Large intestine (tissue), 3 donors: Measurements from ENCODE around the gene INPP4A. TPM values are rescaled to one million over a fixed set of nuclear protein-coding genes. Genes with fewer than 3 reads are reported as not detected.

Experiments
- DNase-seq, 2 donors: peaks; one replicate each; pipeline versions ENCODE4 v3.0.0 to v3.0.0-alpha.2; 2013
- H3K27ac ChIP-seq: one replicate; pipeline ENCODE4 v1.5.1; 2013; ENCODE audit warnings: low read length
- H3K27me3 ChIP-seq: 2 replicates; pipeline ENCODE4 v1.6.1; 2013; ENCODE audit warnings: low read length; ENCODE audit not compliant: control insufficient read depth, insufficient read depth
- H3K36me3 ChIP-seq: 2 replicates; pipeline ENCODE4 v1.6.1; 2013; ENCODE audit warnings: low read length; ENCODE audit not compliant: control insufficient read depth, insufficient read depth
- H3K4me1 ChIP-seq: one replicate; pipeline ENCODE4 v1.6.1; 2013; ENCODE audit warnings: low read length; ENCODE audit not compliant: control insufficient read depth, insufficient read depth
- H3K4me3 ChIP-seq: one replicate; pipeline ENCODE4 v1.5.1; 2013; ENCODE audit warnings: low read length
- H3K9me3 ChIP-seq: one replicate; pipeline ENCODE4 v1.6.1; 2013; ENCODE audit warnings: mild to moderate bottlenecking, low read depth, low read length, moderate library complexity; ENCODE audit not compliant: control insufficient read depth
- WGBS: methylation state at CpG from one replicate; pipeline ENCODE4 v1.1.5; 2013; ENCODE audit warnings: low lambda C conversion rate; ENCODE audit not compliant: insufficient coverage; 5-methylcytosine and 5-hydroxymethylcytosine counted together
- polyA plus RNA-seq: library from polyadenylated mRNA; unstranded; fragments of 120-200 nt; gene quantifications from one replicate; pipeline ENCODE4 v1.2.1, GENCODE V29; 2013

INPP4A gene
- polyA plus RNA-seq, 1 donor: 13.6 TPM

GRCh38 chr2:98541489-98541888, 96.8 kb downstream of the INPP4A start:
- no peaks in the 10 kb centered on the region for H3K27me3 ChIP-seq
- H3K4me3 ChIP-seq: no peak overlapping the region
- H3K27ac ChIP-seq: no peak overlapping the region
- DNase-seq: no peak
- no peaks in the 10 kb centered on the region for H3K9me3 ChIP-seq
- H3K4me1 ChIP-seq: no peaks in the 10 kb centered on the region
- peaks cover 56% of the 10 kb centered on the region for H3K36me3 ChIP-seq

- no peaks in the 10 kb centered on the region for H3K9me3 ChIP-seq
- no peak overlapping the region for H3K27ac ChIP-seq
- no peaks in the 10 kb centered on the region for H3K27me3 ChIP-seq
- no peaks in the 10 kb centered on the region for H3K4me1 ChIP-seq
- H3K36me3 ChIP-seq: peaks cover 60% of the 10 kb centered on the region
- no peak for DNase-seq
- WGBS: no CpG with 5 or more reads among the region's 9 CpGs
- H3K4me3 ChIP-seq: no peak overlapping the region
Observed at GRCh38 chr2:98541906-98542305, 97.2 kb downstream of the INPP4A start.

- Histone ChIP-seq H3K9me3 (no peaks in the 10 kb centered on the region), H3K36me3 (peaks cover 60% of the 10 kb centered on the region), H3K4me1 (no peaks in the 10 kb centered on the region), H3K27ac (no peak overlapping the region), H3K27me3 (no peaks in the 10 kb centered on the region), H3K4me3 (no peak overlapping the region)
- no peak for DNase-seq
- no CpG with 5 or more reads among the region's 11 CpGs for whole genome bisulfite sequencing
Observed at GRCh38 chr2:98543214-98543613, 98.6 kb downstream of the INPP4A start.

GRCh38 chr2:98543842-98544241, 99.2 kb downstream of the INPP4A start:
- WGBS: no CpG with 5 or more reads among the region's 6 CpGs
- Histone ChIP-seq H3K4me3 (no peak overlapping the region), H3K4me1 (no peaks in the 10 kb centered on the region), H3K27me3 (no peaks in the 10 kb centered on the region), H3K9me3 (no peaks in the 10 kb centered on the region), H3K27ac (no peak overlapping the region), H3K36me3 (peaks cover 55% of the 10 kb centered on the region)
- DNase-seq: no peak

GRCh38 chr2:98545591-98545990, 100.9 kb downstream of the INPP4A start:
- WGBS: no CpG with 5 or more reads among the region's 7 CpGs
- Histone ChIP-seq H3K4me3 (no peak overlapping the region), H3K27me3 (no peaks in the 10 kb centered on the region), H3K36me3 (peaks cover 51% of the 10 kb centered on the region), H3K4me1 (no peaks in the 10 kb centered on the region), H3K9me3 (no peaks in the 10 kb centered on the region), H3K27ac (no peak overlapping the region)
- no peak for DNase-seq

GRCh38 chr2:98546186-98546585, 101.5 kb downstream of the INPP4A start:
- Histone ChIP-seq H3K4me1 (no peaks in the 10 kb centered on the region), H3K4me3 (no peak overlapping the region), H3K27ac (no peak overlapping the region), H3K36me3 (peaks cover 51% of the 10 kb centered on the region), H3K9me3 (no peaks in the 10 kb centered on the region), H3K27me3 (no peaks in the 10 kb centered on the region)
- WGBS: no CpG with 5 or more reads among the region's 3 CpGs
- no peak for DNase-seq

- Histone ChIP-seq H3K27me3 (no peaks in the 10 kb centered on the region), H3K9me3 (no peaks in the 10 kb centered on the region), H3K4me3 (no peak overlapping the region), H3K4me1 (no peaks in the 10 kb centered on the region), H3K27ac (no peak overlapping the region), H3K36me3 (peaks cover 52% of the 10 kb centered on the region)
- WGBS: 100% methylated on average over 1 of the region's 2 CpGs
- no peak for DNase-seq
Observed at GRCh38 chr2:98547092-98547790, 102.6 kb downstream of the INPP4A start.

- no CpG with 5 or more reads among the region's 6 CpGs for WGBS
- DNase-seq: no peak
- no peak overlapping the region for H3K4me3 ChIP-seq
- no peaks in the 10 kb centered on the region for H3K4me1 ChIP-seq
- no peaks in the 10 kb centered on the region for H3K27me3 ChIP-seq
- no peak overlapping the region for H3K27ac ChIP-seq
- peaks cover 61% of the 10 kb centered on the region for H3K36me3 ChIP-seq
- H3K9me3 ChIP-seq: no peaks in the 10 kb centered on the region
Observed at GRCh38 chr2:98548920-98549818, 104.5 kb downstream of the INPP4A start.

- no peak for DNase-seq
- H3K27ac ChIP-seq: no peak overlapping the region
- H3K36me3 ChIP-seq: peaks cover 62% of the 10 kb centered on the region
- H3K9me3 ChIP-seq: no peaks in the 10 kb centered on the region
- WGBS: no CpG with 5 or more reads among the region's 4 CpGs
- H3K27me3 ChIP-seq: no peaks in the 10 kb centered on the region
- H3K4me3 ChIP-seq: no peak overlapping the region
- no peaks in the 10 kb centered on the region for H3K4me1 ChIP-seq
Observed at GRCh38 chr2:98550165-98550564, 105.5 kb downstream of the INPP4A start.

- H3K9me3 ChIP-seq: no peaks in the 10 kb centered on the region
- WGBS: no CpG with 5 or more reads among the region's 6 CpGs
- H3K4me3 ChIP-seq: no peak overlapping the region
- H3K27me3 ChIP-seq: no peaks in the 10 kb centered on the region
- H3K27ac ChIP-seq: no peak overlapping the region
- H3K4me1 ChIP-seq: no peaks in the 10 kb centered on the region
- H3K36me3 ChIP-seq: peaks cover 63% of the 10 kb centered on the region
- DNase-seq: no peak
Observed at GRCh38 chr2:98551316-98551715, 106.7 kb downstream of the INPP4A start.
